ENCODE data around the gene FLYWCH1. TPM values are rescaled to one million over a fixed set of nuclear protein-coding genes. Genes with fewer than 3 reads are reported as not detected.

The FLYWCH1 gene
- total RNA-seq, 2 donors from 2014 or later: 65.6 to 72.8 TPM

DNA sequence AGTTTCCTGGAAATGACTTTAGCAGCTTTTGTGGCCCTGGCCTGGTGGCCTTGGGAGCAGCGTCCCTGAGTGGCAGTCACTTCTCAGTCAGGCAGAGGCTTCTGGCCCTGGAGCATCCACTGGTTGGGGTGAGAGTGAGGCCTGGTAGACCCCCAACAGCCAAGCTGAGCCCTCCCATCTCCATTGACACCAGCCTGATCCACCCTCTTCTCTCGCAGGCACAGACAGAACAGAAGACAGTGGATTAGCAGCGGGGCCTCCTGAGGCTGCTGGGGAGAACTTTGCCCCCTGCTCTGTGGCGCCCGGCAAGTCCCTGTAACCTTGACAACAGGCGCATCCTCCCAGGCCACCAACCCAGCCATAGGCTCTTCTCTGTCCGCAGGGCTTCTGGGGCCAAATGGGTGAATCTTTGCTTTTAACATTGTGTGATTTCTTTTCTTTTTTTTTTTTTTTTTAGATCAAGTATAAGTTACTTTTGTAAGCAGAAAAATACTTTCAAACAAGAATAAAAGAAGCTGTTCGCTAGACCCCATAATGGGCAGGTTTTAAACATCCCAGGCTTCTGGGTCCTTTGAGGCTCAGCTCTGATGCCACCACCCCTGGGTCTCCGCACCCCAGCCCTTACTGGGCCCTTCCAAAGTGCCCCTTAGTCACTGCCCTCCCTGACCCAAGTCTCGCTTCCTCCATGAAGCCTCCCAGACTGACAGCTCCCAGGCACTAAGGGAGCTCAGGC lies 12.7 kb upstream of the FLYWCH1 start:
- Histone ChIP-seq H3K4me1 (ENCODE audit: control insufficient read depth in 1 of 2, low read depth in 2 of 2) (peaks cover 4 to 5% of the 10 kb centered on the region in 2 donors), H3K9me3 (no peaks in the 10 kb centered on the region), H3K27me3 (replicated peaks; ENCODE audit: insufficient read depth) (no peaks in the 10 kb centered on the region), H3K36me3 (peaks cover 4% of the 10 kb centered on the region), H3K27ac (no peak overlapping the region), H3K4me3 (no peak overlapping the region)
- ATAC-seq (ENCODE audit: insufficient number of reproducible peaks, low FRiP score, low read depth) (no peak), DNase-seq (ENCODE audit: low spot score) (no peak)
- TF ChIP-seq, protein P1, sequence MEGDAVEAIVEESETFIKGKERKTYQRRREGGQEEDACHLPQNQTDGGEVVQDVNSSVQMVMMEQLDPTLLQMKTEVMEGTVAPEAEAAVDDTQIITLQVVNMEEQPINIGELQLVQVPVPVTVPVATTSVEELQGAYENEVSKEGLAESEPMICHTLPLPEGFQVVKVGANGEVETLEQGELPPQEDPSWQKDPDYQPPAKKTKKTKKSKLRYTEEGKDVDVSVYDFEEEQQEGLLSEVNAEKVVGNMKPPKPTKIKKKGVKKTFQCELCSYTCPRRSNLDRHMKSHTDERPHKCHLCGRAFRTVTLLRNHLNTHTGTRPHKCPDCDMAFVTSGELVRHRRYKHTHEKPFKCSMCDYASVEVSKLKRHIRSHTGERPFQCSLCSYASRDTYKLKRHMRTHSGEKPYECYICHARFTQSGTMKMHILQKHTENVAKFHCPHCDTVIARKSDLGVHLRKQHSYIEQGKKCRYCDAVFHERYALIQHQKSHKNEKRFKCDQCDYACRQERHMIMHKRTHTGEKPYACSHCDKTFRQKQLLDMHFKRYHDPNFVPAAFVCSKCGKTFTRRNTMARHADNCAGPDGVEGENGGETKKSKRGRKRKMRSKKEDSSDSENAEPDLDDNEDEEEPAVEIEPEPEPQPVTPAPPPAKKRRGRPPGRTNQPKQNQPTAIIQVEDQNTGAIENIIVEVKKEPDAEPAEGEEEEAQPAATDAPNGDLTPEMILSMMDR (IDR thresholded peaks at IDR 0.05): no peak

DNA sequence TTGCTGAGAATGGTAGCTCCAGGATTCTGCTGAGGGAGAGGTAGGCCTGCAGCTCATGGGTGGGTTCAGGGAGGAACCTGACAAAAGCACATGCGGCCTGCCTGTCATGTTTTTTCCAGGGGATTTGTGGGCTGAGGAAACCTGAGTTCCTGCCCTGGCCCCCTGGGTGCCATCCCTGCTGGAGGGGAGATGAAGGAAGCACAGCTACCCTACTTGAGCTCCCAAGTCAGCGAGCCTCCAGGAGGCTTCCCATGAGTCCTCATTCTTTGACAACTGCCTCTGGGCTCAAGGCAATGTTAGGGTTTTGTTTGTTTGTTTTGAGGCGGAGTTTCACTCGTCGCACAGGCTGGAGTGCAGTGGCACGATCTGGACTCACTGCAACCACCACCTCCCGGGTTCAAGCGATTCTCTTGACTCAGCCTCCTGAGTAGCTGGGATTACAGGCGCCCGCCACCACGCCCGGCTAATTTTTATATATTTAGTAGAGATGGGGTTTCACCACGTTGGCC lies 12.1 kb upstream of the FLYWCH1 start:
- H3K36me3 ChIP-seq: peaks cover 4% of the 10 kb centered on the region
- ATAC-seq (ENCODE audit: insufficient number of reproducible peaks, low FRiP score, low read depth) (no peak), DNase-seq (ENCODE audit: low spot score) (no peak)
- H3K4me3 ChIP-seq: no peak overlapping the region
- H3K4me1 ChIP-seq (ENCODE audit: control insufficient read depth in 1 of 2, low read depth in 2 of 2): peaks cover 4 to 6% of the 10 kb centered on the region in 2 donors
- H3K27ac ChIP-seq: no peak overlapping the region
- TF ChIP-seq, protein P1 (IDR thresholded peaks at IDR 0.05): no peak
- no peaks in the 10 kb centered on the region for H3K27me3 ChIP-seq (replicated peaks; ENCODE audit: insufficient read depth)
- no peaks in the 10 kb centered on the region for H3K9me3 ChIP-seq

DNA sequence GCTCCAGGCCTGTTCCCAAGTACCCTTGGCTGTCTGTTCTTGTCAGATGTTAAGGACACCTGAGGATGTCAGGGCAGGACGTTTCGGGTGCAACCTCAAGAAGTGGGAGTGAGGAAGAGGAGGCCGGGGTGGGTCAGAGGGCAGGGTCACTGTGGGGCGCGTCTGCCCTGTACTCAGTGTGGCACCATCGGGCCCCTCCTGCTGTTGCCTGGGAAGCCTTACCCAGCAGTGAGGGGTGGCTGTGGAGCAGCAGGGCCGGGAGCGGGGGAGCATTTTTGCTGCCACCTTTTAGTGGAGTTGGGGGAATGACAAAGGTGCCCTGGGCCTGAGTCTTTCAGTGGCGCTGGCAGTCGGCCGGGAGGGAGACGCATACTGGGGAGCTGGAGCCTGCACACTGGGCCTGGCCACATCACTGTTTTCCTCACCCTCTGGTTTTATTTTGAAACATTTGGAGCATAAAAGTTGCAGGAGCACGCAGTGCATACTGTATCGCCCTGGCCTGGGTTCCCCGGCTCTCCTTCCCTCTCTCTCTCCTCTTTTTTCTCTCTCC lies 11.1 kb upstream of the FLYWCH1 start:
- DNase-seq (ENCODE audit: low spot score): no peak
- TF ChIP-seq, protein P1 (IDR thresholded peaks at IDR 0.05): no peak
- no peak for ATAC-seq (ENCODE audit: insufficient number of reproducible peaks, low FRiP score, low read depth)
- H3K27ac ChIP-seq: no peak overlapping the region
- H3K4me3 ChIP-seq: no peak overlapping the region
- H3K27me3 ChIP-seq (replicated peaks; ENCODE audit: insufficient read depth): no peaks in the 10 kb centered on the region
- no peaks in the 10 kb centered on the region for H3K9me3 ChIP-seq
- peaks cover 4% of the 10 kb centered on the region for H3K36me3 ChIP-seq
- peaks cover 4 to 6% of the 10 kb centered on the region in 2 donors for H3K4me1 ChIP-seq (ENCODE audit: control insufficient read depth in 1 of 2, low read depth in 2 of 2)

DNA sequence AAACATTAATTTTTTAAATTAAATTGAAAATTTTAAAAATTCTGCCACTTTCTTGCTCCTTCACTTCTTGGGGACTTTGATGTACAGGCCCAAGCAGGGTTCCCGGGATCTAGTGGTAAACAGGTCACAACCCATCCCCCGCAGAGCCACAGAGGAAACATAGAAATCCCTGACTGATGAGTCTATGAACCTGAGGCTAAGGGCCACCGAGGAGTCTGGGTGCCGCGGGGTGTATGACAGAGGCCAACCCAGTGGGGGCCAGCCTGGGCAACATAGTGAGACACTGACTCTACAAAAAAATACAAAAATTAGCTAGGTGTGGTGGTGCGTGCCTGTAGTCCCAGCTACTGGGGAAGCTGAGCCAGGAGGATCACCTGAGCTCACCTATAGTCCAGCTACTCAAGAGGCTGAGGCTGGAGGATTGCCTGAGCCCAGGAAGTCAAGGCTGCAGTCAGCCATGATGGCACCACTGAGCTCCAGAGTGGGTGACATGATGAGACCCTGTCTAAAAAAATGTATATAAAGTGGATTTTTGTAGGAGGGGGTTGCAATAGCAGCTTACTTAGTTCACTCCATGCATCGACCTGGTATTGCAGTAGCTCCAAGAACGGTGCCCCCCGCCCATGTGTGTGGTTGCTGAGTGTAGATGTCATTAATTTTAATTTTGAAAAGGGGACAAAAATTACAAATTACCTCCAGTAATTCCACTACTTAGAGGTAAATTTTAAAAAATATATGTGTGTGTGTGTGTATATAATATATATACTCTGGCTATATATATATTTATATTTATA lies 9.2 kb upstream of the FLYWCH1 start:
- H3K36me3 ChIP-seq: no peaks in the 10 kb centered on the region
- DNase-seq (ENCODE audit: low spot score) (no peak), ATAC-seq (ENCODE audit: insufficient number of reproducible peaks, low FRiP score, low read depth) (no peak)
- no peaks in the 10 kb centered on the region for H3K9me3 ChIP-seq
- no peak overlapping the region for H3K27ac ChIP-seq
- H3K4me3 ChIP-seq: no peak overlapping the region
- peaks cover 9 to 20% of the 10 kb centered on the region in 2 donors for H3K4me1 ChIP-seq (ENCODE audit: control insufficient read depth in 1 of 2, low read depth in 2 of 2)
- TF ChIP-seq, protein P1 (IDR thresholded peaks at IDR 0.05): no peak
- no peaks in the 10 kb centered on the region for H3K27me3 ChIP-seq (replicated peaks; ENCODE audit: insufficient read depth)

Measured in thoracic aorta (tissue), 2 donors.